HepG2 (cell line): Measurements from ENCODE around the gene ELL3. TPM values are rescaled to one million over a fixed set of nuclear protein-coding genes. Genes with fewer than 3 reads are reported as not detected.

Experiments used
- ARNT2 ChIP-seq: sonication (generic); formaldehyde crosslinking; IDR thresholded peaks from 2 replicates; pipeline ENCODE4 v1.8.0; 2022; ENCODE audit warnings: mild to moderate bottlenecking, low read depth, missing genetic modification reagents, moderate library complexity
- BHLHE40 ChIP-seq: IDR thresholded peaks from 2 replicates; pipeline ENCODE4 v1.6.1; 2011; ENCODE audit warnings: low read length, improper control_type of control experiment
- CC2D1A ChIP-seq: sonication (generic); formaldehyde crosslinking; IDR thresholded peaks from 2 replicates; pipeline ENCODE4 v1.8.1; 2023; ENCODE audit warnings: mild to moderate bottlenecking, missing genetic modification reagents
- CENPT ChIP-seq: sonication (generic); formaldehyde crosslinking; IDR thresholded peaks from 2 replicates; pipeline ENCODE4 v1.8.0; 2022; ENCODE audit warnings: low read depth, mild to moderate bottlenecking, moderate library complexity, missing genetic modification reagents
- ERF ChIP-seq: IDR thresholded peaks from 2 replicates; pipeline ENCODE4 v1.6.1; 2018; ENCODE audit warnings: missing biosample characterization, missing genetic modification reagents
- FLYWCH1 ChIP-seq: sonication (generic); formaldehyde crosslinking; IDR thresholded peaks from 2 replicates; pipeline ENCODE4 v1.8.1; 2023; ENCODE audit warnings: mild to moderate bottlenecking, missing genetic modification reagents
- KAT8 ChIP-seq: IDR thresholded peaks from 2 replicates; pipeline ENCODE4 v1.6.1; 2016; ENCODE audit warnings: missing genetic modification reagents, missing compliant biosample characterization
- KLF12 ChIP-seq: sonication (generic); formaldehyde crosslinking; IDR thresholded peaks from 2 replicates; pipeline ENCODE4 v1.4.0; 2020; ENCODE audit warnings: missing genetic modification reagents, borderline replicate concordance
- KLF13 ChIP-seq: sonication (generic); formaldehyde crosslinking; IDR thresholded peaks from 2 replicates; pipeline ENCODE4 v1.4.0; 2020; ENCODE audit warnings: mild to moderate bottlenecking, missing genetic modification reagents
- LCORL ChIP-seq, 2 experiments: fragments of 450-650 bp in 1 of 2; sonication (generic) in 1 of 2; formaldehyde crosslinking in 1 of 2; IDR thresholded peaks; 2 replicates each; pipeline versions ENCODE4 v1.5.0 to v1.6.1; 2017 to 2020; ENCODE audit warnings: antibody characterized with exemption in 1 of 2, missing genetic modification reagents in 1 of 2
- MEIS1 ChIP-seq: sonication (generic); formaldehyde crosslinking; IDR thresholded peaks from 2 replicates; pipeline ENCODE4 v1.9.0; 2021; ENCODE audit warnings: mild to moderate bottlenecking, missing genetic modification reagents, moderate library complexity, borderline replicate concordance
- MIER2 ChIP-seq: IDR thresholded peaks from 2 replicates; pipeline ENCODE4 v1.6.1; 2016; ENCODE audit warnings: missing biosample characterization, missing genetic modification reagents
- NFE2L1 ChIP-seq: sonication (generic); formaldehyde crosslinking; IDR thresholded peaks from 2 replicates; pipeline ENCODE4 v1.4.0; 2020; ENCODE audit warnings: missing genetic modification reagents, mild to moderate bottlenecking, borderline replicate concordance
- SNAI1 ChIP-seq: sonication (generic); formaldehyde crosslinking; IDR thresholded peaks from 2 replicates; pipeline ENCODE4 v1.5.0; 2020; ENCODE audit warnings: mild to moderate bottlenecking, missing genetic modification reagents, borderline replicate concordance
- SNAPC2 ChIP-seq: sonication (generic); formaldehyde crosslinking; IDR thresholded peaks from 2 replicates; pipeline ENCODE4 v1.8.1; 2022; ENCODE audit warnings: mild to moderate bottlenecking, missing genetic modification reagents
- THAP11 ChIP-seq: IDR thresholded peaks from 2 replicates; pipeline ENCODE4 v1.6.1; 2016; ENCODE audit warnings: missing biosample characterization, missing genetic modification reagents
- XRCC5 ChIP-seq: fragments of 200-400 bp; formaldehyde crosslinking; optimal IDR thresholded peaks from 2 replicates; pipeline ENCODE3; 2017; ENCODE audit warnings: mild to moderate bottlenecking, low read length
- ZFX ChIP-seq: sonication (generic); formaldehyde crosslinking; IDR thresholded peaks from 2 replicates; pipeline ENCODE4 v1.4.0; 2020; ENCODE audit warnings: mild to moderate bottlenecking, low read depth, missing genetic modification reagents, moderate library complexity
- ZNF333 ChIP-seq: sonication (generic); formaldehyde crosslinking; IDR thresholded peaks from 2 replicates; pipeline ENCODE4 v1.4.0; 2020; ENCODE audit warnings: mild to moderate bottlenecking, missing genetic modification reagents, borderline replicate concordance
- ZNF343 ChIP-seq: sonication (generic); formaldehyde crosslinking; IDR thresholded peaks from 2 replicates; pipeline ENCODE4 v1.4.0; 2020; ENCODE audit warnings: mild to moderate bottlenecking, missing genetic modification reagents
- ZSCAN25 ChIP-seq: sonication (generic); formaldehyde crosslinking; IDR thresholded peaks from 2 replicates; pipeline ENCODE4 v1.8.0; 2022; ENCODE audit warnings: mild to moderate bottlenecking, missing genetic modification reagents
- polyA plus RNA-seq, 8 experiments: library from polyadenylated mRNA; depleted of rRNA in 3 of 8; stranded (reverse) in 7 of 8; unstranded in 1 of 8; fragments of >200 nt; fragmentation: Illumina TruSeq in 4 of 8; extraction: Trizol in 4 of 8; gene quantifications; 2 replicates each; pipeline versions ENCODE4 v1.2.1 to v1.2.3, GENCODE V29; 2011 to 2016; ENCODE audit warnings: low read depth in 4 of 8, missing spikeins in 1 of 8, mixed read lengths in 1 of 8; ENCODE audit not compliant: insufficient read depth in 1 of 8
- total RNA-seq, 5 experiments: library from RNA; depleted of rRNA; stranded (reverse); fragments of >200 nt; fragmentation: Illumina TruSeq; extraction: Trizol; gene quantifications; 2 replicates each; pipeline ENCODE4 v1.2.3, GENCODE V29; 2016; ENCODE audit warnings: low read depth in 1 of 5
- TF ChIP-seq, protein P1 (sequence below): sonication (generic); formaldehyde crosslinking; IDR thresholded peaks from 2 replicates; pipeline ENCODE4 v1.4.0; 2020; ENCODE audit warnings: missing genetic modification reagents
- TF ChIP-seq, protein P2 (sequence below): IDR thresholded peaks from 2 replicates; pipeline ENCODE4 v1.6.1; 2018; ENCODE audit warnings: missing genetic modification reagents, mild to moderate bottlenecking, missing compliant biosample characterization
- TF ChIP-seq, protein P3 (sequence below): sonication (generic); formaldehyde crosslinking; IDR thresholded peaks from 2 replicates; pipeline ENCODE4 v1.8.1; 2022; ENCODE audit warnings: low read depth, mild to moderate bottlenecking, missing genetic modification reagents

Gene ELL3
- total and polyA plus RNA-seq, 2 of the 13 experiments (the other 11 are each of a cell fraction or from before 2014, with no cell fraction given), result 6.1 to 8.8 TPM

DNA sequence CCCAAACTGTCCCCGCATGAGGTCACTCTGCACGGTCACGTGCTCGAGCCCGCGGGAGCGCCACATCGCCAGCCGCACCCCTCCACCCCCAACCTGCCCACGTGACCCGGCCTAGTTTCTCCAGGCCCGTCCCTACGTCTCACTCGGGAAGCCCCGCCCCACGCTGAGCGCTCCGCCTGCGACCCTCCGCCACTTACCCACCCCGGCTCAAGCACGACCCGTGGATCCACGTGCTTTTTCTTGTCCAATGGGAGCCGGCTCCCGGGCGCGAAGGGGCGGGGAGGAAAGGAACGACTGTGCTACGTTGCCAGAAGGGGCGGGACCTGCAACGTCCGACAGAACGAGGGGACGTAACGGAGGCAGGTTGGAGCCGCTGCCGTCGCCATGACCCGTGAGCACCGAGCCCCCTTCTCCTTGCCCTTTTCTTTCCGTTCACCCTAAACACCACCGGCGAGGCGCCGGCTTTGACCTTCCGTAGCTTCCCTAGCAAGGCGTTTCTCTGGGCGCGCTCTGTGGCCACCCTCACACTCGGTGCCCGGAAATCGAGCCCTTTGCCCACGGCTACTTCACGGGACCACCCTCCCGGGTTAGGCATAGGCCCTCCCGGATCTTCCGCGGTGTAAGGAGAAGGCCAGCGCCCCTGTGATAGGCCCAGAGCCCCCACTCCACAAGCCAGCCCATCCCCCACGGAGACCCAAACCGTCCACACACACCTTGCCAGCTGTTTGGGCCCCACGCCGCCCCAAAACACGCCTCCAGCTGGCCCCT, 15.4 kb upstream of the ELL3 start, which contains the start of gene SERF2 (continued):
- TF ChIP-seq, protein P1, sequence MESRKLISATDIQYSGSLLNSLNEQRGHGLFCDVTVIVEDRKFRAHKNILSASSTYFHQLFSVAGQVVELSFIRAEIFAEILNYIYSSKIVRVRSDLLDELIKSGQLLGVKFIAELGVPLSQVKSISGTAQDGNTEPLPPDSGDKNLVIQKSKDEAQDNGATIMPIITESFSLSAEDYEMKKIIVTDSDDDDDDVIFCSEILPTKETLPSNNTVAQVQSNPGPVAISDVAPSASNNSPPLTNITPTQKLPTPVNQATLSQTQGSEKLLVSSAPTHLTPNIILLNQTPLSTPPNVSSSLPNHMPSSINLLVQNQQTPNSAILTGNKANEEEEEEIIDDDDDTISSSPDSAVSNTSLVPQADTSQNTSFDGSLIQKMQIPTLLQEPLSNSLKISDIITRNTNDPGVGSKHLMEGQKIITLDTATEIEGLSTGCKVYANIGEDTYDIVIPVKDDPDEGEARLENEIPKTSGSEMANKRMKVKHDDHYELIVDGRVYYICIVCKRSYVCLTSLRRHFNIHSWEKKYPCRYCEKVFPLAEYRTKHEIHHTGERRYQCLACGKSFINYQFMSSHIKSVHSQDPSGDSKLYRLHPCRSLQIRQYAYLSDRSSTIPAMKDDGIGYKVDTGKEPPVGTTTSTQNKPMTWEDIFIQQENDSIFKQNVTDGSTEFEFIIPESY, result 0 out of 2 replicates have a peak, but pooled peaks have one; percentile 14
- TF ChIP-seq SNAPC2 (CRISPR knock-in tag), result 0 out of 2 replicates have a peak, but pooled peaks have one; percentile 66
- TF ChIP-seq BHLHE40, result peak; percentile 96
- TF ChIP-seq CENPT, result peak; percentile 44; the same call in 1 of the 2 replicates
- peak; percentile 90; the same call in 1 of the 2 replicates for TF ChIP-seq ZSCAN25
- no peak for TF ChIP-seq LCORL (IDR thresholded peaks at IDR 0.05)
- TF ChIP-seq LCORL (CRISPR knock-in tag; IDR thresholded peaks at IDR 0.05), result peak; percentile 58; the same call in 1 of the 2 replicates
- TF ChIP-seq CC2D1A (CRISPR knock-in tag), result no peak
- TF ChIP-seq SNAI1 (CRISPR knock-in tag), result peak; percentile 79; the same call in 1 of the 2 replicates
- peak; percentile 46 for TF ChIP-seq KAT8 (CRISPR knock-in tag)
- 0 out of 2 replicates have a peak, but pooled peaks have one; percentile 52 for TF ChIP-seq KLF13
- TF ChIP-seq XRCC5, result peak; percentile 27
- no peak for TF ChIP-seq FLYWCH1 (CRISPR knock-in tag)
- TF ChIP-seq, protein P2, sequence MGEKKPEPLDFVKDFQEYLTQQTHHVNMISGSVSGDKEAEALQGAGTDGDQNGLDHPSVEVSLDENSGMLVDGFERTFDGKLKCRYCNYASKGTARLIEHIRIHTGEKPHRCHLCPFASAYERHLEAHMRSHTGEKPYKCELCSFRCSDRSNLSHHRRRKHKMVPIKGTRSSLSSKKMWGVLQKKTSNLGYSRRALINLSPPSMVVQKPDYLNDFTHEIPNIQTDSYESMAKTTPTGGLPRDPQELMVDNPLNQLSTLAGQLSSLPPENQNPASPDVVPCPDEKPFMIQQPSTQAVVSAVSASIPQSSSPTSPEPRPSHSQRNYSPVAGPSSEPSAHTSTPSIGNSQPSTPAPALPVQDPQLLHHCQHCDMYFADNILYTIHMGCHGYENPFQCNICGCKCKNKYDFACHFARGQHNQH (CRISPR knock-in tag), result peak; percentile 61; the same call in 1 of the 2 replicates
- TF ChIP-seq, protein P3, sequence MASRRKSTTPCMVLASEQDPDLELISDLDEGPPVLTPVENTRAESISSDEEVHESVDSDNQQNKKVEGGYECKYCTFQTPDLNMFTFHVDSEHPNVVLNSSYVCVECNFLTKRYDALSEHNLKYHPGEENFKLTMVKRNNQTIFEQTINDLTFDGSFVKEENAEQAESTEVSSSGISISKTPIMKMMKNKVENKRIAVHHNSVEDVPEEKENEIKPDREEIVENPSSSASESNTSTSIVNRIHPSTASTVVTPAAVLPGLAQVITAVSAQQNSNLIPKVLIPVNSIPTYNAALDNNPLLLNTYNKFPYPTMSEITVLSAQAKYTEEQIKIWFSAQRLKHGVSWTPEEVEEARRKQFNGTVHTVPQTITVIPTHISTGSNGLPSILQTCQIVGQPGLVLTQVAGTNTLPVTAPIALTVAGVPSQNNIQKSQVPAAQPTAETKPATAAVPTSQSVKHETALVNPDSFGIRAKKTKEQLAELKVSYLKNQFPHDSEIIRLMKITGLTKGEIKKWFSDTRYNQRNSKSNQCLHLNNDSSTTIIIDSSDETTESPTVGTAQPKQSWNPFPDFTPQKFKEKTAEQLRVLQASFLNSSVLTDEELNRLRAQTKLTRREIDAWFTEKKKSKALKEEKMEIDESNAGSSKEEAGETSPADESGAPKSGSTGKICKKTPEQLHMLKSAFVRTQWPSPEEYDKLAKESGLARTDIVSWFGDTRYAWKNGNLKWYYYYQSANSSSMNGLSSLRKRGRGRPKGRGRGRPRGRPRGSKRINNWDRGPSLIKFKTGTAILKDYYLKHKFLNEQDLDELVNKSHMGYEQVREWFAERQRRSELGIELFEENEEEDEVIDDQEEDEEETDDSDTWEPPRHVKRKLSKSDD, result peak; percentile 69; the same call in 1 of the 2 replicates
- TF ChIP-seq MEIS1, result peak; percentile 21; the same call in 1 of the 2 replicates
- TF ChIP-seq ARNT2 (CRISPR knock-in tag), result peak; percentile 80
- peak; percentile 59; the same call in 1 of the 2 replicates for TF ChIP-seq KLF12 (CRISPR knock-in tag)
- TF ChIP-seq ZNF343 (CRISPR knock-in tag), result 0 out of 2 replicates have a peak, but pooled peaks have one; percentile 4
- TF ChIP-seq ZFX (CRISPR knock-in tag), result peak; percentile 74
- 0 out of 2 replicates have a peak, but pooled peaks have one; percentile 39 for TF ChIP-seq NFE2L1
- peak; percentile 73; the same call in 1 of the 2 replicates for TF ChIP-seq ERF (CRISPR knock-in tag)
- TF ChIP-seq ZNF333, result peak; percentile 74
- peak; percentile 68 for TF ChIP-seq THAP11 (CRISPR knock-in tag)
- TF ChIP-seq MIER2 (CRISPR knock-in tag), result no peak
